Peyer's patch (tissue), 4 donors: ENCODE data around the gene GOLGA8B.

ENCODE experiments used
- CTCF ChIP-seq, 6 experiments: fragments of 450-650 bp in 4 of 6; fragments of 200-600 bp in 2 of 6; sonication (generic) in 1 of 6; IDR thresholded peaks; one replicate each; pipeline ENCODE4 v1.5.1; 2017 to 2019; ENCODE audit warnings: antibody characterized with exemption in 6 of 6, mild to moderate bottlenecking in 3 of 6, moderate library complexity in 1 of 6
- POLR2A ChIP-seq, 2 donors: fragments of 450-650 bp; IDR thresholded peaks; one replicate each; pipeline ENCODE4 v1.5.1; 2017; ENCODE audit warnings: antibody characterized with exemption in 2 of 2, mild to moderate bottlenecking in 2 of 2, moderate library complexity in 2 of 2

GRCh38 chr15:34628577-34629152, 45.2 kb upstream of the GOLGA8B start:
- no peak for TF ChIP-seq CTCF (IDR thresholded peaks at IDR 0.05)
- TF ChIP-seq POLR2A (IDR thresholded peaks at IDR 0.05), result no peak
